ENCODE data around the gene C15orf61.

Gene C15orf61

DNA sequence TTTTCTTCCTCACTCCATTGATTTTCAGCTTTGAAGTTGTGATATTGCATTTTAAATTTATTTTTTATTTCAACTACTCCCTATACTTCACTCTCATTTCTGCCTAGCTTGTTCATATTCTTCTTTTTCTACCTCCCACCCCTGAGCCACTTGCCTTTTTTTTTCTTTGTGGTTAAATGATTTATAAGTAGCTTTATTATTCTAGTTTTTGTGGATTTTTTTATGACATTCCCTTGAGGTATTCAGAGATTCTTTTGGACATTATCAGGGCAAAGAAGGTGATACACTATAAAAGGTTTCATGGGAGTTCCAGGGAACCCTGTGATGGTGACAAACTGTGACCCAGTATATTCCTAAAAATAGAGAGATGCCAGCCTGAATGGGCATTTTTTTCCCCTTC is 3.3 kb downstream of the C15orf61 start:
- H3K4me3 ChIP-seq (ENCODE audit: low read depth, low read length): no peak overlapping the region
- TF ChIP-seq, protein P1, sequence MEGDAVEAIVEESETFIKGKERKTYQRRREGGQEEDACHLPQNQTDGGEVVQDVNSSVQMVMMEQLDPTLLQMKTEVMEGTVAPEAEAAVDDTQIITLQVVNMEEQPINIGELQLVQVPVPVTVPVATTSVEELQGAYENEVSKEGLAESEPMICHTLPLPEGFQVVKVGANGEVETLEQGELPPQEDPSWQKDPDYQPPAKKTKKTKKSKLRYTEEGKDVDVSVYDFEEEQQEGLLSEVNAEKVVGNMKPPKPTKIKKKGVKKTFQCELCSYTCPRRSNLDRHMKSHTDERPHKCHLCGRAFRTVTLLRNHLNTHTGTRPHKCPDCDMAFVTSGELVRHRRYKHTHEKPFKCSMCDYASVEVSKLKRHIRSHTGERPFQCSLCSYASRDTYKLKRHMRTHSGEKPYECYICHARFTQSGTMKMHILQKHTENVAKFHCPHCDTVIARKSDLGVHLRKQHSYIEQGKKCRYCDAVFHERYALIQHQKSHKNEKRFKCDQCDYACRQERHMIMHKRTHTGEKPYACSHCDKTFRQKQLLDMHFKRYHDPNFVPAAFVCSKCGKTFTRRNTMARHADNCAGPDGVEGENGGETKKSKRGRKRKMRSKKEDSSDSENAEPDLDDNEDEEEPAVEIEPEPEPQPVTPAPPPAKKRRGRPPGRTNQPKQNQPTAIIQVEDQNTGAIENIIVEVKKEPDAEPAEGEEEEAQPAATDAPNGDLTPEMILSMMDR (IDR thresholded peaks at IDR 0.05; ENCODE audit: control insufficient read depth, extremely low read depth, insufficient read depth): no peak
- no peak for DNase-seq (ENCODE audit: low read depth)

DNA sequence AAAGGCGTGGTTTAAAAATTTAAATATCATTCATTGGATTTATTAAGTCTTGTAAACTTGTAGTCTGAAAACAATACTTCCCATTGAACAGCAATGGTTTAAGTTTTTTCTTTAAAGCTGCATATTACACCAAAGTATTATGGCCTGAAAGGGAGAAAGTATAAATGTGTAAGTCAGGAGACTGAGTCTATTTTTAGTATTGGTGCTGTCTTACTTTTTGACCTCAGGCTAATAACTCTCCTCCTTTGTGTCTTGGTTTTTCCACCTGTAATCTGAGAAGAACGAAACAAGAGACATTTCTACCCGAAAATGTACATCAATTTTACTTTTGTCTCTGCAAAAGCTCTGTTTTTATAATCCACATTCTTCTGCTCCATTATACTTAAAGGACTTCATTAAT is 7.6 kb downstream of the C15orf61 start:
- no peak overlapping the region for H3K4me3 ChIP-seq (ENCODE audit: low read depth, low read length)
- TF ChIP-seq, protein P1 (IDR thresholded peaks at IDR 0.05; ENCODE audit: control insufficient read depth, extremely low read depth, insufficient read depth): no peak

DNA sequence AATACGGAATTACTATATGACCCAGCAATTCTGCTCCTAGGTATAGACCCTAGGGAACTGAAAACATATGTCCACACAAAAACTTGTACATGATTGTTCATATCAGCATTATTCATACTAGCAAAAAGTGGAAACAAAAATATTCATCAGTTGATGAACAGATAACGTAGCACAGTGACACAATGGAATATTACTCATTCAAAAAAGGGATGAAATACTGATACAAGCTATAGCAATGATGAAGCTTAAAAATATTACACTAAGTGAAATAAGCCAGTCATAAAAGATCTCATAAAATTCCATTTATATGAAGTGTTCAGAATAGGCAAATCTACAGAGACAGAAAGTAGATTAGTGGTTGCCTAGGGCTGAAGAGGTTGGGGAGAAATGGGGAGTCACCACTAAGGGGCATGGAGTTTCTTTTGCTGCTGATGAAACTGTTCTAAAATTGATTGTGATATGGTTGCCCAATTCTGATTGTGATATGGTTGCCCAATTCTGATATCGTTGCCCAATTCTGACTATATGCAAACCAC is 10.5 kb downstream of the C15orf61 start:
- TF ChIP-seq, protein P1 (IDR thresholded peaks at IDR 0.05; ENCODE audit: control insufficient read depth, extremely low read depth, insufficient read depth): no peak
- no peak overlapping the region for H3K4me3 ChIP-seq (ENCODE audit: low read depth, low read length)
- DNase-seq (ENCODE audit: low read depth): no peak

More for the DNA sequence above, 7.6 kb downstream of the C15orf61 start:
- DNase-seq (ENCODE audit: low read depth): no peak

DNA sequence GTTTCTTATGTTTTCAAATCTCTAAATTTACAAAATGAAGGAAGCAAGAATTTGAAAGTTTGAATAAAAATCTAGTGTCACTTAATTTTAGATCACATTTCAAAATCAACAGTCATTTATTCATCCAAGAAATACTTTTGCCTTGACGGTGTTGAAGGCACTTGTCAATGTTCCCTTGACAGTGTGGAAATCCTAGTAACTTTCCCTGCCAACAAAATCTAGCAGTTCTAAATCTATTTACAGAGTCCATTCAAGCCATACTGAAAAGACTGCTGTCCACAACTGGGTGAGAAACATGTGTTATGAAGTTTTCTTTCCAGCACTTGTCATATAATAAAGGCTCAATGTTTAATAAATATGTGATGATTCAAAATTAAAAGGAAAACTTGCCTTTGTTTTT is 12.9 kb downstream of the C15orf61 start:
- TF ChIP-seq, protein P1 (IDR thresholded peaks at IDR 0.05; ENCODE audit: control insufficient read depth, extremely low read depth, insufficient read depth): no peak
- no peak overlapping the region for H3K4me3 ChIP-seq (ENCODE audit: low read depth, low read length)
- DNase-seq (ENCODE audit: low read depth): no peak

DNA sequence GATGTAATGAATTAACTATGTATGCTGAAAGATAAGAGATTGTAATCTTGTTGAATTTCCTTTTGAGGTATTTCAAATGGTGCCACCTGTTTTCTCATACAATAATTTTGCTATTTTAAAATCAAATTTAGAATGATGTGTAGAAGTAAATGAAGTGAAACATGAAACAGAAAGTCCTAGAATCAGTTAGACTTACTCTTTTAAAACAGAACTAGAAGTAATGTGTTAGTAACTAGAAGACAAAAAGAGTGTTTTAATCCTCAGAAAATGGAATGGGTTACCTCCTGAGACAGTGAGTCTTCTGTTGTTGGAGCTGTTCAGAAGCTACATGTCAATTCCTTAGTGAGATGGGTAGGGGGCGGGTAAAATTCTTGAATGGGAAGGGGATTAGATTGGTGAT is 13.4 kb downstream of the C15orf61 start:
- no peak for DNase-seq (ENCODE audit: low read depth)
- TF ChIP-seq, protein P1 (IDR thresholded peaks at IDR 0.05; ENCODE audit: control insufficient read depth, extremely low read depth, insufficient read depth): no peak
- no peak overlapping the region for H3K4me3 ChIP-seq (ENCODE audit: low read depth, low read length)

DNA sequence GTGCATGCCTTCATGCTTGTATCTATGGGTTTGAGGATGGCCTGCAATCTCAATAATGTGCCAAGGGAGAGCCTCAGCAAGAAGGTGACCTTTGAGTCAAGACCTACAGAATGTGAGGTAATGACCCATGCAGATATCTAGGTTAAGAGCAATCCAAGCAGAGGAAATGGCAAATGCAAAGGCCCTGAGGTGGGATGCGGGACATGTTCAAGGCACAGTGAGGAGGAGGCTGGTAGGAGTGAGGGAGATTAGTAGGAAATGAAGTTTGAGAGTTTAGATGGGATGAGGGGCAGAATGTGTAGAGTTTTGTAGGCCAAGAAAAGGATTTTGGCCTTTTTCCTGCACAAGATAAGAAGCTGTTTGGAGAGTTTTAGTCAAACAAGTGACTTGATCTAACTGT is 16.8 kb downstream of the C15orf61 start:
- DNase-seq (ENCODE audit: low read depth): no peak
- TF ChIP-seq, protein P1 (IDR thresholded peaks at IDR 0.05; ENCODE audit: control insufficient read depth, extremely low read depth, insufficient read depth): no peak
- no peak overlapping the region for H3K4me3 ChIP-seq (ENCODE audit: low read depth, low read length)

Measured in LNCaP clone FGC (cell line).